ENCODE data around the gene IQGAP3. TPM values are rescaled to one million over a fixed set of nuclear protein-coding genes. Genes with fewer than 3 reads are reported as not detected.

IQGAP3 gene
- polyA plus RNA-seq, 4 donors = 11.6 to 15.7 (median 13.6) TPM

DNA sequence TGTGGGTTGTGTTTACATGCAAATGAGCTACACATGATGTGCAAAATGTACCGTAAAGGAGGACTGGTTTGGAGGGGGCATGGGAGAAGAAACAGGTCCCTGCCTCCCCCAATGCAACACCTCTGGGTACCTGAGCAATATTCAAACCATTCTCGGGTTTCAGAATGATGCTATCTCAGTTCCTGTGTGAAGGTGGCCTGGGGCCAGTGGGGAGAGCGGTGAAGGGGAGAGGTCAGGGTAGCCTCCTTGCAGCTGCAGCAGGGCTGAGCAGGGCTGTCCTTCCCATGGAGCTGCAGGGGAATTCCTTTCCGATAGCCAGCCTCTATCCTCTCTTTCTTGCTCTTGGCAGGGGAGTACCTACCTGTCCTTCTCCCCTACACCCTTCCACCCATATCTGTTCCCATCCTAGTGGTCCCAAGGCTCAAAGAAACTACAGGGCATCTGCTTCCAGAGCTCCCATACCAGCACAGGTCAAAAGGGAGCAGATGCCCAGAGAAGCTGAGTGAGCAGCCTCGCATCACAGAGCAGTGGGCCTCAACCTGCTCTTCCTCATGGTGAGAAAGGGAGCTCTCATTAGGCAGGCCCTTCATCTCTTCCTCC is 83.7 kb downstream of the IQGAP3 start:
- DNase-seq (ENCODE audit: low read depth in 4 of 4, low spot score in 3 of 4) = no peak

DNA sequence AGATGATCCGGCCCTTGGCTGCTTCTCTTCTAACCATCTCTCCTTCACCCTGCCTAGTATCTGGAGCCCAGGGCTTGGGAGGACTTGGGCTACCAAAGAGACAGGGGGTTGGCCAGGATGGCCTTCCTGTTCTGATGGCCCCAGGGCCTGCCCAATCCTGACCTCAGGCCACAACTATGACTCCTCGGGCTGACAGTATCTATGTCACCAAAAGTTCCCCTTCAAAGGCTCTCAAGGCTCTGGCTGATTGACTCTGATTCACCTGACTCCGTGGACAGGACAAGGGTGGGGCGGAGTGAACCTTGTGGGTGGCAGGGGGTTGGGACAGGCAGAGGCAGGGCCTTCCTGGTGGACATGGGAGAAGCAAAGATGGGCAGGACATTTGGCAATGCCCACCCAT is 84.5 kb downstream of the IQGAP3 start:
- DNase-seq (ENCODE audit: low read depth in 4 of 4, low spot score in 3 of 4) = no peak

DNA sequence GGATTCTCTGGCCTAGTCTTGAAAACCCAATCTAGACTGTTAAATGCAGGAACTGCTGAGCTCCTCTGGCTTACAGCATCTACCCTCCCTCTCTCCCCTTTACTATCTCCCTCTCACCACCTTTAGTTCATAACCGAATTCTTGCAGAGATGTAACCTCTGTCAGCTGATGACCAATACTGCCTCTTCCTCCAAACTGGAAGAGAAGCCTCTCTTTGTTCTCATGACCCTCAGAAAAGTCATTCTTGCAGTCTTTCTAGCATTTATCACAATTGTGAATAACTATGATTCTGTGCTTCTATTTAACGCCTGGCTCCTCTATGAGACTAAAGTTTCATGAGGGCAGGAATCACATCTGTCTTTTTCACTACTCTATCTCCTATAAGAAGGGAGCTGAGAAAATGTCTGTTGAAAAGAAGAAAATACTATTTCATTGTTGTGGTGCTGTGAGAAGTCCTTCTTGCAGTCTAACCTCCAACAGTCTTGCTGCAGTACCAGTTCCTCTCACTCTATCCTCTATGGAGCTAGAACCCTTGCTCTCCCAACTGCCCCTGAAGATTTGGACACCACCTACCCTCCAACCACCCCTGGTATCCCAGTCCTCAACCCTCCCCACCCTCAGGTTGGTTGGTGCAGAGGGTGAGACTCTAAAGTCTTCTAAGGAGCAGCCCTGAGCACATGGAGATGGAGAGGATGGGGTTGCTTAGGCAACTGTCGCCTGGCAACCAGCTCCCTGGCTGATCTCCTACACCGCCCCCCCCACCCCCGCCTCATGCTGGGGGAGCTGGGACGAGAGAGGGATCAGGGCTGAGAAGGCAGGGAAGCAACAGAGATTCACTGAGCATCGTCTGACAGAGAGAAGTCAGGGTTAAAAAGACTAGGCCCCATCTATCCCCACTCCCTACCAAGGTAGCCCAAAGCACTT is 85.7 kb downstream of the IQGAP3 start:
- DNase-seq (ENCODE audit: low read depth in 4 of 4, low spot score in 3 of 4) = no peak

DNA sequence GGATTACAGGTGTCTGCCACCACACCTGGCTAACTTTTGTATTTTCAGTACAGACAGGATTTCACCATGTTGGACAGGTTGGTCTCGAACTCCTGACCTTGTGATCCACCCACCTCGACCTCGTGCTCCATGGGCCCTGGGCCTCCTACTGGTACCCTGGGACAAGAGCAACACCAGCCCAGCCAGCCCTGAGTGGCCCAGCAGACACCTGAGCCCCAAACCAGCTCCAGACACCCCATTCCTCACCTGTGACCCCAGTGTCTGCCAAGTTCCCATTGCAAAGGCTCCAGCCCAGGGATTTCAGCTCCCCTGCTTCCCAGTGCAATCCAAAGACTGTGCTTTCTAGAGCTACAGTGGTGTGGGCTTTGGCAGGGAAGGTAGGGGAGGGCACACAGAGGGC is 86.4 kb downstream of the IQGAP3 start:
- no peak for DNase-seq (ENCODE audit: low read depth in 4 of 4, low spot score in 3 of 4)

DNA sequence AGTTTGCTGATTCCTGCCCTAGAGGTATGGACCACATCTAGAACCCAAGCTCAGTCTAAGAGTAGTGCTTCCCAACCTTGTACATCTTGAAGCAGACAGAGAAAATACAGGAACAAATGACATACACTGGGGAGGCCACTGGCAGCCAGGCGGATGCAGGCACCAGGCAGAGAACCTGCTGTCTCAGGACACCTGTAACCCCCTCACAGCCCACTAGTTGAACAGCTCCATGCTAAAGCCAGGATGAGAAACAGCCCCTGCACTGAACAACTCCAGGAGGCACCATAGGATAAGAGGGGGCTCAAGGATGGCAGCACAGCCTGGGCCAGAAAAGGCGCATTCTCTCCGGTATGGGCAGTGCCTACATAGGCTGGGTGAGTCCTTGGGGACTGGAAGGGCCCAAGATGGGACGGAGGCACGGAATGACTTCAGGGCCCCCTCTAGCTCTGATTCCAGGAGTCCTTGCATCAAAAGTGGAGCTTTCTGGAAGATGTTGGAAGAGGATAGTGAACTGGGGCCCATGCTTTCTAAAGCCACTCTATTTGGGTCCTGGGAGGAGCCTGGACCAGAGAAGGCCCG is 87.8 kb downstream of the IQGAP3 start:
- no peak for DNase-seq (ENCODE audit: low read depth in 4 of 4, low spot score in 3 of 4)

DNA sequence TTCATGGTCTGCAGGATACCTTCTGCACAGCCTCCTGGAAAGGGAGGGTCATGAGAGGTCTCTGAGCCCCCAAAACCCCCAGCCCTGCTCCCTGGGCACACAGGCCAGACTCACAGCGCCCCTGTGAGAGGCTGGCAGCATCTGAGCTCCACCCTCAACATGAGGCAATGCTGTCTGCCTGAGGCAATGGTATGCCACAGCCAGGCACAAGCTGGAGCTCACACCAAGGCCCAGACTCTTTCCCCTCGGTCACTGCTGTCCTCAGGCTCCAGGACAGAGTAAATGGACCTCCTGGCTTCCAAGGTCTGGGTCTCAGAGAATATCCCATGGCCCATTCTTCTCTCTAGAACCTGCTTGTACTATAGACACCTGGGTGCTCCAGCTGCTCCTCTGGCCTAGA is 89.0 kb downstream of the IQGAP3 start:
- DNase-seq (ENCODE audit: low read depth in 4 of 4, low spot score in 3 of 4) = no peak

DNA sequence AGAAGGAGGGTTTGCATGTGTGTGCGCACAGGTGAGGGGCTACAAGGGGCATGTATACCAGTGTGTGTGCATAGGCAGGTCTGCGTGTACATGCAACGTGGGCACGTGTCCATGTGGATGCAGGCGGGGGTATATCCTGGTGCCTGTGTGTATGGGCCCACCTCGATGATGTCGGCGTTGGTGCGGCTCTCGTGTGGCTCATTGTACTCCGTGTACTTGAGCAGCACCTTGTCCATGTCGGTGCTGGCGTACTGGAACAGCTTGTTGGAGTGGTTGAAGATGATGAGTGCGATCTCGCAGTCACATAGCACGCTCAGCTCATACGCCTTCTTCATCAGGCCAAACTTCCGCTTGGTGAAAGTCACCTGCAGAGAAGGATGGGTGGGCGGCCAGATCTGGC is 90.1 kb downstream of the IQGAP3 start:
- no peak for DNase-seq (ENCODE audit: low read depth in 4 of 4, low spot score in 3 of 4)

DNA sequence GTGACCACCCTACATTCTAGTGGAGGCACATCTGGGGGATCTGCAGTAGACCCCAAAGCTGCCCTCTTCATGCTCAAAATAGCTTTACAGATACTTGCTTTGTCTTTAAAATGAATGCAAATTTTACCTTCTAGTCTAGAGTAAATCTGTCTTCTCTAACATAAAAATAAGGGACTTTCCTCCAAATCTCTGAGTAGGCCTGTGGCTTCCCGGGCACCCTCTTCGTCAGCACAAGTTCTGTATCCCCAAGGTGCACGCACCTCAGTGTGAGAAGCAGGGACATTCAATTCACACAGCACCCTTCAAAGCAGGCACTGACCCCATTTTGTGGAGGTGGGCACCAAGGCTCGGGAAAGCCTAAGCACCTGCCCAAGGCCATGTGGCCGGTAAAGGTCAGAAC is 90.8 kb downstream of the IQGAP3 start:
- no peak for DNase-seq (ENCODE audit: low read depth in 4 of 4, low spot score in 3 of 4)

DNA sequence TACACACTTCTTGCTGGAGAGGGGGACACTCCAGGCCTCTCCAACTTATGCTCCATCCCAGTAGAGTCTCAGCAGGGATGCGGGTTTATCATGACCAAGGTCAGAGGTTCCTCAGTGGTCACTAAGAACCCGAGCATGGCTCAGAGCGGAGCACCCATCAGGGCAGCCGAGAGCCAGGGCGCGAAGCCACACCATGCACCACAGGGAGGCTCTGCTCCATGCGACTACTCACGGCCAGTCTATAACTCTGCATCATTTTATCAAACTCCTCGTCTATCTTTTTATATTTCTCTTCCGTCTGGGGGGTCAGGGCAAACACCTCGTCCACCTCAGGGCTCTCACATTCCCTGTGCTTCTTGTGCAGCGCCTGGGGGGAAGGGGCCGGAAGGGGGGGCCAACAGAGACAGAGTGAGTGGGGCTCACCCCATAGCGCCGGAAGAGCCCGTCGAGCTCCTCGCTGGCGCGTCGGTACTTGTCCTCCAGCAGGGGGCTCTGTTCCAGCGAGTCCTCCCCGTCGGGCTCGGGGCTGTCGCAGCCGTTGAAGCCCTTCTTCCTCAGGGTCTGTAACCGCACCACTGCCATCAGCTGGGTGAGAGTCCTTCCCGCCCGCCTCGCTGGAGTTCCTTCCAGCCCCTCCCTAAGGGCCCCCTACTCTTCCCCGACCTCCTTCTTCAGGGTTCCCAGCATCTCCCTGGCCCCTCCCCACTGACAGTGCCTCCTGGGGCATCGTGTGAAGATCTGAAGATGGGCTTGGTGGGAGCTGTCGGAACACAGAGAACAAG is 91.8 kb downstream of the IQGAP3 start:
- DNase-seq (ENCODE audit: low read depth in 4 of 4, low spot score in 3 of 4) = no peak

DNA sequence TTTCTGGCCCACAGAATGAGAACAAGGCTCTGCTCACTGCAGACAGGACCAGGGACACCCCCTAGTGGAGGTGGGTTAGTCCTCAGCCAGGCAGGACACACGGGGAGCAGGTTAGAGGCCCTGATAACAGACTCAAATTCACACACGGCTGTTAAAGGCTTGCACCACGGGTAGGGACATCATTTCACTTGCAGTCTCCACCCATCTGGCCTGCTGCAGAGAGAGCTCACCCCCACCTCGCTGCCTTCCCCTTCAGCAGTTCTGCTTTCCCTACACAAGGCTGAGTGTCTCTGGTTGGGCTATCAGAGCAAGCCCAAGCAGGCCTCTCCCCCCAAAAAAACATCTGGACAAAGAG is 92.4 kb downstream of the IQGAP3 start:
- DNase-seq (ENCODE audit: low read depth in 4 of 4, low spot score in 3 of 4) = no peak

DNA sequence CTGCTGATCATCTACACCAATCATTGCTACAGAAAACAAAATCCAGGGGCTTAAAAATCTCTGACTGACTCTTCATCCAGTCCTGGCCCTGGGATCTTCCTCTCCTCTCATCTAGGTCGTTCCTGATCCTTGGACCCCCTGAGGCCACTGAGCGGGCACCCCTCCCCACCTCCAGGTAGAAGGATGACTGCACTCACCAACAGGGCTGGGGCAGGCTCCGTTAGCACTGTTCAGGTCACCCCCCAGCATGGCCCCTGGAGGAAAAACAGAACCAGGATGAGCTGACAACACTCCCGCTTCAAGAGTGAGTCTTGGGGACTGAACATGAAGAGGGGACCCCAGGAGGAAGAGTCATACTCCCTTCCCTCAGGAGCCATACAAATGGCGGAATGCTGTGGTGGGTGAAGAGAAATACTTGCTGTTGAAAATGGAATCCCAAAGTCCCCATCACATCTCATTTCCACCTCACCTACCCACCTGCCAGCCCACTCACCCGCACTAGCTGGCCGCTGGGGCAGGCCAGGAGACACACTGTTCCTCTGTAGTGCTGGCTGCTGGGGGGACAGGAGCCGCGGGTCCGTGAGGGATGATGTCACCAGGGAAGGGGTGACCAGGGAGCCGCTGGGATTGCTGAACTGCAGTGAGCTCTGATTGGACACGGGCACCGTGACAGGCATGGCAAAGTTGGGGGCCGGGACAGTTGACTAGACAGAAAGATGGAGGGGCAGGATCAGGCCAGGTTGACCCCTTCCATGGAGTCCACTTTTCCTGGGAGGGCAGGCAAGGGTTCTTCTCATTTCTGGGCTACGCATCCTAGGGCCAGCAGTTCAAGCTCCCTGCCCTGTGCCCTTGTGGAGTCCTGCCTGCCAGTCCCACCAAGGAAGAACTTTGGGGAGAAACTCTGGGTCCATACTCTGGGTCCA is 93.0 kb downstream of the IQGAP3 start:
- DNase-seq (ENCODE audit: low read depth in 4 of 4, low spot score in 3 of 4) = no peak

DNA sequence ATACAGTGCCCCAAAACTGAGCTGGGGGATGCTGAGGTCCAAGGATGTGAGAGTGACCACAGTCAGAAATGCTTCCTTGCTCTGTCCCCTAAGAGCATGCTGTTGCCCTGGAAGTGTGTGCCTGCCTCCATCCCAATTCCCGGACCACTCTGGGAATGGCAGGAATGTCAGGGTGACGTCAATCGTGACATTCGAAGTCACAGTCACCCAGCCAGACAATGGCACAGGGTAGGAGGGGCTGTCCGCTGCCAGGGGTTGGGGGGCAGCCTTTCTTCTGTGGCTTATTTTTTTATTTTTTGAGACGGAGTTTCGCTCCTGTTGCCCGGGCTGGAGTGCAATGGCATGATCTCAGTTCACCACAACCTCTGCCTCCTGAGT is 94.1 kb downstream of the IQGAP3 start:
- DNase-seq (ENCODE audit: low read depth in 4 of 4, low spot score in 3 of 4) = no peak

DNA sequence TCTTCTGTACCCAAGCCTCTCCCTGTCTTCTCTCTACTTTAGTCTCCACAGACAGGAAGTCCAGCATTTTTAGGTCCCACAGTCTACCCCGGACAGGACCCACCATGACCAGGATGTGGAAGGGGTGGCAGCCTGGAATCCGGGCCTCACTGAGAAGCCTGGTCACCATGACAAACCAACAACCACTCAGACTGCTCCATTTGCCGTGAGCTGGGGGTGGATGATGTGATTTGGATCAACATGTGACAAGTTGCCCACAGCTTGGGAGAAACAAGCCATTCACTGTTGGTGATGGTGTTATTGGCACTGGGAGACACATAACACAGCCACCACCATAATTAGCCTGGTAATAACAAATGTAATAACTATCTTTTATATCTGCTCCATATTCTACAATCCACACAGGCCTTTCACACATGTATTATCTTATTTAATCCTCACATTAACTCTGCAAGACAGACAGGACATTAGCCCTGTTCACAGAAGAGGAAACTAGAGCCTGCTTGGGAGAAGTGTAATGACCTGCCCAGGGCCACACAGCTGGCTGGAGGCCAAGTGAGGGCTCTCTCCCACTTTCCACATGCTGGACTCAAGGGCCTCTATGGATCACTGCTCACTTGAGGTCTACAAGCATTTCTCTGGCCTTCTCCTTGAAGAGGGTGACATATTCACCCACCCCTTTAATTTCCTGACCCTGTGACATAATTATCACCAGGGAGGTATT is 94.7 kb downstream of the IQGAP3 start:
- no peak for DNase-seq (ENCODE audit: low read depth in 4 of 4, low spot score in 3 of 4)

DNA sequence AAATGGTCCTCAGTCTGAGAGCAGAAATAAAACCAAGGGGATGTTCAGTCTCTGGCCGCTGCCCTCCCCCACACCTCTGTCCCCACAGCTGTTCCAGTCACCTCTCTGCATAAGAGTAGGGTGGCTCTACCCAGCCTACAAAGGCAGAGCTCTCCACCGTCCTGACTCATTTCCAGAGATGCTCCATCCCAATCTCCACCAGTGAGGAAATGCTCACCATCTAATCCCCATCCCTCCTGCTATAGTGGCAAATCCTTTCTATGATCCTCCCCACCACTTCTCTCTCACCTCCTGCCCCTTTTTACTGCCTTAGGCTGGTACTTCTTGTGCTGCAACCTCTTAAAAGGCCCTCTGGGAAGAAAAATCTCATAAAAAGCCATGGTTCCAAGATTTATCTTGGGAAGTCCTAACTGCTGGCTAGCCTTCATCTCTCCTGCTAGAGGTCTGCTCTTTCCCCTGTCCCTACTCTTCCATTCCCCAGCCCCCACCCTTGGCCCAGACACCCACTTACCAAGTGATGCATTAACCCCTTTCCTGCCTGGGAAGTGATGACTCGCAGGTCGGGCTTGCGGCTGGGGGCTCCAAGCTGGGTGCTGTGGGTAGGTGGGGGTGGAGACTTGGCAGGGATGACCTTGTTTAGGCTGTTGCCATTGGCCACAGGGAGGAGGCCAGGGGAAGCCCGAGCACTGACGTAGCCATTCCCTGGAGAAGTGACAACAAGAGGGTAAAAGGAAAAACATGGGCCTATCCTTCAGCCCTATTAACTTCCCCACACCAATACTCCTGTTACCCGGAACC is 95.7 kb downstream of the IQGAP3 start:
- no peak for DNase-seq (ENCODE audit: low read depth in 4 of 4, low spot score in 3 of 4)

DNA sequence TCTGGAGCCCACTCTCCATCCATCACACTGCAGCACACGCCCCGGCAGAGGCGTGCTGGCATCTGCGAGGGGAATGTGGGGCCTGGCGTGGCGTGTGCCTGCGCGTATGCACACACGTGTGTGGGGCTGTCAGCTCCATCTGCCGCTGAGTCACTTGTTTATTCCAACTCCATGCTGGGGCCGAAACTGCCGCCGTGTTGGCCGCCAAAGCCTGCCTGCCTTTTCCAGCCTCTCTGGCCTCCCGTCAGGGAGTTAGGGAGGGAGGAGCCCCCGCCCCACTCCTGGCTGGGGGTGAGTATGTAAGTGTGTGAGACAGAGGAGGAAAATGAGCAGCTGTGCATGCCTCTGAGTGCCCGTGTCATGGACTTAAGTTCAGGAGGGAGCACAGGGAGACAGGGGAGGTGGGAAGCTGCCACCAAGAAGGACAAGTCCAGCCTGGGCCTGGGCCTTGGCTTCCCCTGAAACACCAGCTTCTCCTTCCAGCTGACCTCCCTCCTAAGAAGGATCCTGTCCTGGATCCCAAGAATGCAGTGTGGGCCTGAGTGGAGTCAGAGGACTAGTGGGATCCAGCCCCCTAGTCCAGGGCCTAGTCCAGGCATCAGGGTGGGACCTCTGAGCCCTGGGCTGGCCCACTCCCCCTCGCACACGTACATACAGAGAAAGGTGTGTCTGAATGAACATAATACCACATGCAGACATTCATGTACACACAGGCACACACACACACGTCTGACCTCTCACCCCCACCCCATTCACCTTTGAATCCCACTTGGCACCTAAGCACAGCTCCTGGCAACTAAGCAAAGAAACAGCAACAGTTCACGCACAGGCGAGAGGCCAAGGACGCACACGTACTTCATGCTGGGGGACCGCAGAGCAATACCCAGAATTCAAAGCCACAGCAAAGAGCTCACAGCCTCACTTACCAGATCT is 96.5 kb downstream of the IQGAP3 start:
- no peak for DNase-seq (ENCODE audit: low read depth in 4 of 4, low spot score in 3 of 4)
